Muscle of leg (tissue), 11 donors: ENCODE data around the gene TMPRSS7. TPM values are rescaled to one million over a fixed set of nuclear protein-coding genes. Genes with fewer than 3 reads are reported as not detected.

ENCODE experiments used
- DNase-seq: peaks from one replicate; pipeline ENCODE4 v3.0.0; 2013
- H3K27ac ChIP-seq: one replicate; pipeline ENCODE4 v1.5.1; 2013; ENCODE audit warnings: mild to moderate bottlenecking, low read length, control low read depth
- H3K27me3 ChIP-seq: one replicate; pipeline ENCODE4 v1.6.1; 2013; ENCODE audit warnings: low read length; ENCODE audit not compliant: control insufficient read depth, insufficient read depth
- H3K36me3 ChIP-seq: one replicate; pipeline ENCODE4 v1.6.1; 2013; ENCODE audit warnings: low read length; ENCODE audit not compliant: control insufficient read depth, insufficient read depth
- H3K4me1 ChIP-seq: one replicate; pipeline ENCODE4 v1.6.1; 2013; ENCODE audit warnings: low read length; ENCODE audit not compliant: control insufficient read depth, insufficient read depth
- H3K4me3 ChIP-seq: one replicate; pipeline ENCODE4 v1.5.1; 2013; ENCODE audit warnings: low read length, control low read depth
- H3K9me3 ChIP-seq: replicated peaks from 2 replicates; pipeline ENCODE4 v1.6.1; 2013; ENCODE audit warnings: low read depth, low read length; ENCODE audit not compliant: control insufficient read depth
- WGBS: methylation state at CpG from one replicate; pipeline ENCODE4 v1.1.5; 2013; ENCODE audit warnings: missing lambda C conversion rate; ENCODE audit not compliant: insufficient coverage; 5-methylcytosine and 5-hydroxymethylcytosine counted together
- polyA plus RNA-seq, 8 donors: library from polyadenylated mRNA; unstranded; fragments of 120-200 nt; gene quantifications; one replicate each; pipeline versions ENCODE4 v1.2.1 to v1.2.3, GENCODE V29; 2013; ENCODE audit warnings: inconsistent platforms in 1 of 8, low replicate concordance in 1 of 8; ENCODE audit not compliant: insufficient read length in 8 of 8, insufficient read depth in 1 of 8
- total RNA-seq: library from RNA; stranded (reverse); fragments of 120-200 nt; gene quantifications from one replicate; pipeline ENCODE4 v1.2.4, GENCODE V29; 2013

The TMPRSS7 gene
- total and polyA plus RNA-seq, 9 donors: 0.09 TPM; not detected in 8

DNA sequence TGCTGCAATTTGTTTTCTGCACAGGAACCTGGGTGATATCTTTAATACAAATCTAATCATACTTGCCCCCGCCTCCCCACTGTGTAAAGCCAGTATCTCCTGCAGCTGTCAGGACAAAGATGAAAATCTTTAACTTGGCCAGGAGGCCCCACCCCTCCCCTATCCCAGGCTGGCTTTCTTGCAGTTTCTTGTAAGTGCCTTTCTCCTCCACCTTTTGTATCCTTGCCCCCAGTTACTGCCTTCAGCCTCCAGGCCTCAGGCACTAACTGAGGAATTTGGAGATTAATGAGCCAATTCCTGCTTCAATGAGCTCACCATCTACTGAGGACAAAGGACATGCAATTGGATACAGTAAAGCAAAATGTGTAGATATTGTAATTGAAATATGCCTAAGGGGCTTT is 92.0 kb downstream of the TMPRSS7 start:
- H3K27ac ChIP-seq: peak overlapping the region; percentile 62
- H3K36me3 ChIP-seq: no peaks in the 10 kb centered on the region
- H3K4me1 ChIP-seq: peaks cover 12% of the 10 kb centered on the region
- no peaks in the 10 kb centered on the region for H3K27me3 ChIP-seq
- no peaks in the 10 kb centered on the region for H3K9me3 ChIP-seq
- no peak overlapping the region for H3K4me3 ChIP-seq
- DNase-seq: peak; percentile 57
- WGBS: no CpG with 5 or more reads among the region's 1 CpG

- no peaks in the 10 kb centered on the region for H3K36me3 ChIP-seq
- no peak overlapping the region for H3K27ac ChIP-seq
- H3K4me3 ChIP-seq: no peak overlapping the region
- DNase-seq: peak; percentile 58
- no peaks in the 10 kb centered on the region for H3K9me3 ChIP-seq
- WGBS: 12% methylated on average over 3 of the region's 10 CpGs
- H3K4me1 ChIP-seq: peaks cover 12% of the 10 kb centered on the region
- H3K27me3 ChIP-seq: no peaks in the 10 kb centered on the region
Observed at GRCh38 chr3:112127522-112128494, 93.3 kb downstream of the TMPRSS7 start.

DNA sequence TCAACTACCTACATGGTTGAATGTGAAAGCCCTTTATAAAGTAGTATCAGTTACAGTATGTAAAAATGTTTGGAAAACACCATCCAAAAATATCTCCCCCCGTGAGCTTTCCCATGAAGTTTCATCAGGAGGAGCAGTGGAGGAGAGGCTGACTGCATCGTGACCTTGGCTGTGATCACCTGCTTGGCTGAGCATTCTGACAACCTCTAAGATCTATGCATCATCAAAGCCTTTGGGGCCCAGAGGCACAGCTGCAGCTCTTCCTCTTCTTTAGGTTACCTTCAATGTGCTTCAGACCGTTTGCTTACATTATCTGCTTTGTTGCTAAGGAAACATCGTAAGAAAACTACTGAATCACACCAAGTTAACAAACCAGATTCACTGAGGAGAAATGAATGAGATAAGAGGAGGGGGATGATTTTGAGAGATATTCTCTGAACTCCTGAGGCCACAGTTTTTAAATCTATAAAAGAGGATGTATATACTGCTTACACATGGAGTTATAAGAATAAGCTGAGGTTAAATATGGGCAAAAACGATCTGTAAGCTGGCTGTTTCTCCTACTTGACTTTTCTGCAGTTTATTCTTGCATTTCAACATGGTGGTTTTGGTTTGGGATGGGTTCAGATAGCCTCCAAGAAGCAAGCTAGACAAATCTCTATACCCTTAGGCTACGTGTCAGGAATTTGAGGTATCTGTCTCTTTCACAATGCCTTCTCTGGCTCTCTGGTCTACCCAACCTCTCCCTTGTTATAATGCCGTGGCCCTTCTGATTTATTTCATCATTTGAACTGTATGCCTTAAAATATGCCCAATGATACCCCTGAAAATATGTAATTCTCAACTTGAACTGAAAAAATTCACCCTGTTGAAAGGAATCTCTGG is 94.5 kb downstream of the TMPRSS7 start:
- peaks cover 16% of the 10 kb centered on the region for H3K4me1 ChIP-seq
- H3K4me3 ChIP-seq: no peak overlapping the region
- H3K9me3 ChIP-seq: no peaks in the 10 kb centered on the region
- H3K36me3 ChIP-seq: no peaks in the 10 kb centered on the region
- H3K27ac ChIP-seq: no peak overlapping the region
- H3K27me3 ChIP-seq: no peaks in the 10 kb centered on the region
- WGBS: 25% methylated on average over 1 of the region's 7 CpGs
- peak; percentile 80 for DNase-seq

GRCh38 chr3:112129925-112130637 is 95.5 kb downstream of the TMPRSS7 start:
- H3K4me3 ChIP-seq: no peak overlapping the region
- 83% methylated on average over 1 of the region's 4 CpGs for WGBS
- H3K27ac ChIP-seq: no peak overlapping the region
- no peaks in the 10 kb centered on the region for H3K9me3 ChIP-seq
- peaks cover 16% of the 10 kb centered on the region for H3K4me1 ChIP-seq
- no peak for DNase-seq
- no peaks in the 10 kb centered on the region for H3K36me3 ChIP-seq
- no peaks in the 10 kb centered on the region for H3K27me3 ChIP-seq

DNA sequence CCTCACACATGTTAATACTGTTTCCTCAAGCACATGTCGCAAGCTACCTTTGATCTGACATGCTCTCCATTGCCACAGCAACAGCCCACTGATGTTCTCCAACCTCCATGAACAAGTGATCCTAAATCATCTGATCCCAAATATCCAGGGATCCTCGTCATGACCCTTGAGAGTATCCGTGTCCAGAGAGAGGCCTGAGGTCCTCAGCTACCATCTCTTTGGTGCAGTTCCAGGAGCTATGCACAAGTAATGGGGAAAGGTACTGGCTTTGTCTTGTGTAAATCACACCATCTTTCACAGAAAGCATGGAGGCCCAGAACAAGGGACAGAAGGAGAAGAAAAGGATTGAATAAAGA is 96.1 kb downstream of the TMPRSS7 start:
- Histone ChIP-seq H3K36me3 (no peaks in the 10 kb centered on the region), H3K27ac (no peak overlapping the region), H3K9me3 (no peaks in the 10 kb centered on the region), H3K4me1 (peaks cover 12% of the 10 kb centered on the region), H3K27me3 (no peaks in the 10 kb centered on the region), H3K4me3 (no peak overlapping the region)
- no peak for DNase-seq
- 100% methylated on average over 1 of the region's 3 CpGs for WGBS

Other genes starting within 250 kb of the TMPRSS7 start
- gene PHLDB2, start 175.5 kb upstream of the TMPRSS7 start, total RNA-seq: 63.8 TPM
- gene PHLDB2, start 175.5 kb upstream of the TMPRSS7 start, polyA plus RNA-seq: 10 to 100 TPM; 52.4 to 83.6 (median 63.4) TPM
- 27.0 TPM for gene ABHD10, start 55.7 kb upstream of the TMPRSS7 start, total RNA-seq
- gene ABHD10, start 55.7 kb upstream of the TMPRSS7 start, polyA plus RNA-seq: 10 to 100 TPM; 21.0 to 25.9 (median 22.8) TPM
- 3.5 TPM for gene TAGLN3, start 35.8 kb upstream of the TMPRSS7 start, total RNA-seq
- 1 to 10 TPM; 3.1 to 6.4 (median 3.6) TPM for gene TAGLN3, start 35.8 kb upstream of the TMPRSS7 start, polyA plus RNA-seq
- 5.7 TPM for gene C3orf52, start 51.7 kb downstream of the TMPRSS7 start, total RNA-seq
- 1 to 10 TPM; 4.4 to 8.1 (median 5.5) TPM for gene C3orf52, start 51.7 kb downstream of the TMPRSS7 start, polyA plus RNA-seq
- 0.31 TPM for gene GCSAM, start 98.5 kb downstream of the TMPRSS7 start, total RNA-seq
- 1 to 10 TPM in 4 of 8 donors, under 1 TPM in 4; 0.61 to 1.8 (median 0.93) TPM for gene GCSAM, start 98.5 kb downstream of the TMPRSS7 start, polyA plus RNA-seq